ENCODE measurements around the gene IGFL1. TPM values are rescaled to one million over a fixed set of nuclear protein-coding genes. Genes with fewer than 3 reads are reported as not detected.

IGFL1 gene
- total and polyA plus RNA-seq, 10 of the 15 experiments (the other 5 are each of a cell fraction or from before 2014, with no cell fraction given): not detected

DNA sequence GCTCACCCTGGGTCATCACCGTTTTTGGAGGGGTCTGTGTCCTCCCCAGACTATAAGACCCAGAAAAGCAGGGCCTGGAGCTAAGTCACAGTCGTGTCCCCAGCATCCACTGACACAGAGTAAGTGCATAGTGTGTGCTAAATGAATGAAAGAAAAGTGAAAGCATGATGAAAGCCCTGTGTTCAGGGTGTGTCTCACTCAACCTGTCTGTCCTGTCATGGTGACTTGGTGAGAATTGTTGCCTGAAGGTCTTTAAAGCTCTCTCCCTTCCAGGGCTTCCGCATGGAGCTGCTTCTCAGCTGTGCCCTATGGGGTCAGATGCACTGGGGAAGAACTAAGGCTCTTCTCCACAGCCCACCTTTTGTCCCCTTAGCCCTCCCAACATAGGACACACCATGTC is 20.5 kb upstream of the IGFL1 start:
- H3K27me3 ChIP-seq (replicated peaks in 1 of 2; ENCODE audit: control insufficient read depth in 2 of 2, insufficient read depth in 2 of 2, low read length in 1 of 2): peaks cover 0 to 1% of the 10 kb centered on the region in 2 experiments; a peak in 3 of 4 replicates
- no peak overlapping the region for H3K27ac ChIP-seq (ENCODE audit: control insufficient read depth, insufficient read depth)
- no peak overlapping the region; the same call in 1 of the 2 replicates for H3K4me2 ChIP-seq (ENCODE audit: control insufficient read depth, insufficient read depth)
- intact Hi-C loops (cut with micrococcal nuclease; ENCODE audit: unreplicated experiment) (no loop called here), in situ Hi-C loops (cut with MboI) (no loop called here)
- no peak overlapping the region for H2AFZ ChIP-seq (ENCODE audit: control insufficient read depth, low read depth, low read length)
- RAD21 ChIA-PET (ENCODE audit: unreplicated experiment): no interaction called here
- no peak for ATAC-seq
- no peaks in the 10 kb centered on the region for H3K4me1 ChIP-seq (ENCODE audit: control insufficient read depth, insufficient read depth, low read length)
- POLR2A ChIA-PET: no interaction called here
- no peak overlapping the region for H3K9ac ChIP-seq (ENCODE audit: control insufficient read depth, insufficient read depth, low read length)
- SMC1A ChIA-PET (ENCODE audit: uncharacterized antibody, unreplicated experiment): no interaction called here
- no peaks in the 10 kb centered on the region for H4K20me1 ChIP-seq (ENCODE audit: control insufficient read depth, insufficient read depth)
- H3K9me3 ChIP-seq (replicated peaks; ENCODE audit: control insufficient read depth, insufficient read depth, low read length): no peaks in the 10 kb centered on the region
- H3K36me3 ChIP-seq (ENCODE audit: control insufficient read depth in 2 of 2, insufficient read depth in 2 of 2, low read length in 1 of 2): no peaks in the 10 kb centered on the region
- no peak for FAIRE-seq
- BruUV-seq (replicated peaks): no TSS peak
- no peak for DNase-seq (ENCODE audit: low read depth, low spot score)
- H3K79me2 ChIP-seq (ENCODE audit: control insufficient read depth, insufficient read depth, low read length): no peaks in the 10 kb centered on the region
- H3K4me3 ChIP-seq: no peak overlapping the region
- 33% methylated on average over 3 of the region's 3 CpGs for whole genome bisulfite sequencing (ENCODE audit: insufficient coverage, insufficient replicate concordance, low lambda C conversion rate, missing lambda C conversion rate)
- CTCF ChIA-PET: no interaction called here
- TF ChIP-seq CBFB (IDR thresholded peaks at IDR 0.05; ENCODE audit: low read depth) (no peak), JUND (IDR thresholded peaks at IDR 0.05; ENCODE audit: low read depth, low read length) (no peak), HDGF (IDR thresholded peaks at IDR 0.05) (no peak), SUPT20H (IDR thresholded peaks at IDR 0.05; ENCODE audit: borderline replicate concordance, control insufficient read depth, low read depth, low read length) (no peak), FOXK2 (IDR thresholded peaks at IDR 0.05) (no peak), CEBPB (IDR thresholded peaks at IDR 0.05; ENCODE audit: borderline replicate concordance in 1 of 2, low read depth in 2 of 2, low read length in 2 of 2) (no peak), FOS (IDR thresholded peaks at IDR 0.05; ENCODE audit: borderline replicate concordance, extremely low read depth, insufficient read length) (no peak), DPF2 (IDR thresholded peaks at IDR 0.05) (no peak), CREM (IDR thresholded peaks at IDR 0.05; ENCODE audit: low read depth) (no peak), GABPA (IDR thresholded peaks at IDR 0.05; ENCODE audit: low read depth) (no peak), RFX5 (IDR thresholded peaks at IDR 0.05; ENCODE audit: low read depth, low read length) (no peak), SMC3 (IDR thresholded peaks at IDR 0.05; ENCODE audit: borderline replicate concordance, low read length) (no peak), MTA3 (IDR thresholded peaks at IDR 0.05; ENCODE audit: borderline replicate concordance, low read length) (no peak), SRF (IDR thresholded peaks at IDR 0.05; ENCODE audit: low read depth in 2 of 2, low read length in 2 of 2) (no peak)
- TF ChIP-seq, protein P1, sequence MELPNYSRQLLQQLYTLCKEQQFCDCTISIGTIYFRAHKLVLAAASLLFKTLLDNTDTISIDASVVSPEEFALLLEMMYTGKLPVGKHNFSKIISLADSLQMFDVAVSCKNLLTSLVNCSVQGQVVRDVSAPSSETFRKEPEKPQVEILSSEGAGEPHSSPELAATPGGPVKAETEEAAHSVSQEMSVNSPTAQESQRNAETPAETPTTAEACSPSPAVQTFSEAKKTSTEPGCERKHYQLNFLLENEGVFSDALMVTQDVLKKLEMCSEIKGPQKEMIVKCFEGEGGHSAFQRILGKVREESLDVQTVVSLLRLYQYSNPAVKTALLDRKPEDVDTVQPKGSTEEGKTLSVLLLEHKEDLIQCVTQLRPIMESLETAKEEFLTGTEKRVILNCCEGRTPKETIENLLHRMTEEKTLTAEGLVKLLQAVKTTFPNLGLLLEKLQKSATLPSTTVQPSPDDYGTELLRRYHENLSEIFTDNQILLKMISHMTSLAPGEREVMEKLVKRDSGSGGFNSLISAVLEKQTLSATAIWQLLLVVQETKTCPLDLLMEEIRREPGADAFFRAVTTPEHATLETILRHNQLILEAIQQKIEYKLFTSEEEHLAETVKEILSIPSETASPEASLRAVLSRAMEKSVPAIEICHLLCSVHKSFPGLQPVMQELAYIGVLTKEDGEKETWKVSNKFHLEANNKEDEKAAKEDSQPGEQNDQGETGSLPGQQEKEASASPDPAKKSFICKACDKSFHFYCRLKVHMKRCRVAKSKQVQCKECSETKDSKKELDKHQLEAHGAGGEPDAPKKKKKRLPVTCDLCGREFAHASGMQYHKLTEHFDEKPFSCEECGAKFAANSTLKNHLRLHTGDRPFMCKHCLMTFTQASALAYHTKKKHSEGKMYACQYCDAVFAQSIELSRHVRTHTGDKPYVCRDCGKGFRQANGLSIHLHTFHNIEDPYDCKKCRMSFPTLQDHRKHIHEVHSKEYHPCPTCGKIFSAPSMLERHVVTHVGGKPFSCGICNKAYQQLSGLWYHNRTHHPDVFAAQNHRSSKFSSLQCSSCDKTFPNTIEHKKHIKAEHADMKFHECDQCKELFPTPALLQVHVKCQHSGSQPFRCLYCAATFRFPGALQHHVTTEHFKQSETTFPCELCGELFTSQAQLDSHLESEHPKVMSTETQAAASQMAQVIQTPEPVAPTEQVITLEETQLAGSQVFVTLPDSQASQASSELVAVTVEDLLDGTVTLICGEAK (IDR thresholded peaks at IDR 0.05; ENCODE audit: borderline replicate concordance): no peak
- TF ChIP-seq, protein P2, sequence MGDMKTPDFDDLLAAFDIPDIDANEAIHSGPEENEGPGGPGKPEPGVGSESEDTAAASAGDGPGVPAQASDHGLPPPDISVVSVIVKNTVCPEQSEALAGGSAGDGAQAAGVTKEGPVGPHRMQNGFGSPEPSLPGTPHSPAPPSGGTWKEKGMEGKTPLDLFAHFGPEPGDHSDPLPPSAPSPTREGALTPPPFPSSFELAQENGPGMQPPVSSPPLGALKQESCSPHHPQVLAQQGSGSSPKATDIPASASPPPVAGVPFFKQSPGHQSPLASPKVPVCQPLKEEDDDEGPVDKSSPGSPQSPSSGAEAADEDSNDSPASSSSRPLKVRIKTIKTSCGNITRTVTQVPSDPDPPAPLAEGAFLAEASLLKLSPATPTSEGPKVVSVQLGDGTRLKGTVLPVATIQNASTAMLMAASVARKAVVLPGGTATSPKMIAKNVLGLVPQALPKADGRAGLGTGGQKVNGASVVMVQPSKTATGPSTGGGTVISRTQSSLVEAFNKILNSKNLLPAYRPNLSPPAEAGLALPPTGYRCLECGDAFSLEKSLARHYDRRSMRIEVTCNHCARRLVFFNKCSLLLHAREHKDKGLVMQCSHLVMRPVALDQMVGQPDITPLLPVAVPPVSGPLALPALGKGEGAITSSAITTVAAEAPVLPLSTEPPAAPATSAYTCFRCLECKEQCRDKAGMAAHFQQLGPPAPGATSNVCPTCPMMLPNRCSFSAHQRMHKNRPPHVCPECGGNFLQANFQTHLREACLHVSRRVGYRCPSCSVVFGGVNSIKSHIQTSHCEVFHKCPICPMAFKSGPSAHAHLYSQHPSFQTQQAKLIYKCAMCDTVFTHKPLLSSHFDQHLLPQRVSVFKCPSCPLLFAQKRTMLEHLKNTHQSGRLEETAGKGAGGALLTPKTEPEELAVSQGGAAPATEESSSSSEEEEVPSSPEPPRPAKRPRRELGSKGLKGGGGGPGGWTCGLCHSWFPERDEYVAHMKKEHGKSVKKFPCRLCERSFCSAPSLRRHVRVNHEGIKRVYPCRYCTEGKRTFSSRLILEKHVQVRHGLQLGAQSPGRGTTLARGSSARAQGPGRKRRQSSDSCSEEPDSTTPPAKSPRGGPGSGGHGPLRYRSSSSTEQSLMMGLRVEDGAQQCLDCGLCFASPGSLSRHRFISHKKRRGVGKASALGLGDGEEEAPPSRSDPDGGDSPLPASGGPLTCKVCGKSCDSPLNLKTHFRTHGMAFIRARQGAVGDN (IDR thresholded peaks at IDR 0.05): no peak
- TF ChIP-seq, protein P3, sequence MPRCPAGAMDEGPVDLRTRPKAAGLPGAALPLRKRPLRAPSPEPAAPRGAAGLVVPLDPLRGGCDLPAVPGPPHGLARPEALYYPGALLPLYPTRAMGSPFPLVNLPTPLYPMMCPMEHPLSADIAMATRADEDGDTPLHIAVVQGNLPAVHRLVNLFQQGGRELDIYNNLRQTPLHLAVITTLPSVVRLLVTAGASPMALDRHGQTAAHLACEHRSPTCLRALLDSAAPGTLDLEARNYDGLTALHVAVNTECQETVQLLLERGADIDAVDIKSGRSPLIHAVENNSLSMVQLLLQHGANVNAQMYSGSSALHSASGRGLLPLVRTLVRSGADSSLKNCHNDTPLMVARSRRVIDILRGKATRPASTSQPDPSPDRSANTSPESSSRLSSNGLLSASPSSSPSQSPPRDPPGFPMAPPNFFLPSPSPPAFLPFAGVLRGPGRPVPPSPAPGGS (IDR thresholded peaks at IDR 0.05; ENCODE audit: borderline replicate concordance, insufficient read depth, low read depth, low read length, poor library complexity, severe bottlenecking): no peak

Data from GM12878 (cell line).